ENCODE data around the gene TMEM62. TPM values are rescaled to one million over a fixed set of nuclear protein-coding genes. Genes with fewer than 3 reads are reported as not detected.

TMEM62 gene
- total RNA-seq, 6 experiments from 2014 or later: 7.6 to 17.1 (median 9.6) TPM

DNA sequence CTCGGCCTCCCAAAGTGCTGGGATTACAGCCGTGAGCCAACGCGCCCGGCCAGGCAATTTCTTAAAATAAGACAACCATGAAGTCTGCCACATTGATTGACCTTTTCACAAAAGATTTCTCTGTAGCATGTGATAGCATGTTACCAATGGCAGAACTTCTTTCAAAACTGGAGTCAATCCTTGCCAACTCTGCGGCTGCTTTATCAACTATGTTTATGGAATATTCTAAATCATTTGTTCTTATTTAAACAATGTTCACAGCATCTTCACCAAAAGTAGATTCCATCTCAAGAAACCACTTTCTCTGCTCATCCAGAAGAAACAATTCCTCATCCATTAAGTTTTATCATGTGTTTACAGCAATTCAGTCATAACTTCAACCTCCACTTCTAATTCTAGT is 37.0 kb upstream of the TMEM62 start:
- ATAC-seq (no peak), DNase-seq (no peak)
- WGBS (ENCODE audit: insufficient coverage, low coverage, low lambda C conversion rate, missing lambda C conversion rate): 93% methylated on average over 5 of the region's 6 CpGs
- no peak overlapping the region for H3K4me3 ChIP-seq
- H3K27me3 ChIP-seq: no peaks in the 10 kb centered on the region
- H3K4me1 ChIP-seq: no peaks in the 10 kb centered on the region
- intact Hi-C loops (cut with DNase I): no loop called here
- TF ChIP-seq POLR2A (IDR thresholded peaks at IDR 0.05): no peak
- TF ChIP-seq, protein P1, sequence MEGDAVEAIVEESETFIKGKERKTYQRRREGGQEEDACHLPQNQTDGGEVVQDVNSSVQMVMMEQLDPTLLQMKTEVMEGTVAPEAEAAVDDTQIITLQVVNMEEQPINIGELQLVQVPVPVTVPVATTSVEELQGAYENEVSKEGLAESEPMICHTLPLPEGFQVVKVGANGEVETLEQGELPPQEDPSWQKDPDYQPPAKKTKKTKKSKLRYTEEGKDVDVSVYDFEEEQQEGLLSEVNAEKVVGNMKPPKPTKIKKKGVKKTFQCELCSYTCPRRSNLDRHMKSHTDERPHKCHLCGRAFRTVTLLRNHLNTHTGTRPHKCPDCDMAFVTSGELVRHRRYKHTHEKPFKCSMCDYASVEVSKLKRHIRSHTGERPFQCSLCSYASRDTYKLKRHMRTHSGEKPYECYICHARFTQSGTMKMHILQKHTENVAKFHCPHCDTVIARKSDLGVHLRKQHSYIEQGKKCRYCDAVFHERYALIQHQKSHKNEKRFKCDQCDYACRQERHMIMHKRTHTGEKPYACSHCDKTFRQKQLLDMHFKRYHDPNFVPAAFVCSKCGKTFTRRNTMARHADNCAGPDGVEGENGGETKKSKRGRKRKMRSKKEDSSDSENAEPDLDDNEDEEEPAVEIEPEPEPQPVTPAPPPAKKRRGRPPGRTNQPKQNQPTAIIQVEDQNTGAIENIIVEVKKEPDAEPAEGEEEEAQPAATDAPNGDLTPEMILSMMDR (IDR thresholded peaks at IDR 0.05): no peak
- no peaks in the 10 kb centered on the region for H3K36me3 ChIP-seq
- H3K27ac ChIP-seq: no peak overlapping the region
- no peaks in the 10 kb centered on the region for H3K9me3 ChIP-seq

GRCh38 chr15:43099105-43099845 is 34.1 kb upstream of the TMEM62 start:
- Histone ChIP-seq H3K27ac (no peak overlapping the region), H3K4me1 (no peaks in the 10 kb centered on the region), H3K27me3 (no peaks in the 10 kb centered on the region), H3K9me3 (no peaks in the 10 kb centered on the region), H3K4me3 (no peak overlapping the region), H3K36me3 (no peaks in the 10 kb centered on the region)
- 96% methylated on average over 10 of the region's 10 CpGs for WGBS (ENCODE audit: insufficient coverage, low coverage, low lambda C conversion rate, missing lambda C conversion rate)
- ATAC-seq: no peak
- intact Hi-C loops (cut with DNase I): no loop called here
- TF ChIP-seq, protein P1 (IDR thresholded peaks at IDR 0.05): no peak
- no peak for TF ChIP-seq POLR2A (IDR thresholded peaks at IDR 0.05)
- no peak for DNase-seq

GRCh38 chr15:43100971-43101370 is 32.4 kb upstream of the TMEM62 start:
- TF ChIP-seq POLR2A (IDR thresholded peaks at IDR 0.05): no peak
- TF ChIP-seq, protein P1 (IDR thresholded peaks at IDR 0.05): no peak
- H3K9me3 ChIP-seq: no peaks in the 10 kb centered on the region
- peaks cover 0 to 4% (median 0%) of the 10 kb centered on the region in 4 donors for H3K4me1 ChIP-seq
- ATAC-seq: no peak
- no peak for DNase-seq
- H3K27ac ChIP-seq: no peak overlapping the region
- H3K4me3 ChIP-seq: no peak overlapping the region
- H3K27me3 ChIP-seq: no peaks in the 10 kb centered on the region
- intact Hi-C loops (cut with DNase I): no loop called here
- H3K36me3 ChIP-seq: no peaks in the 10 kb centered on the region

GRCh38 chr15:43102187-43102586 is 31.2 kb upstream of the TMEM62 start:
- ATAC-seq (no peak), DNase-seq (no peak)
- H3K9me3 ChIP-seq: no peaks in the 10 kb centered on the region
- peaks cover 0 to 6% (median 2%) of the 10 kb centered on the region in 4 donors for H3K4me1 ChIP-seq
- TF ChIP-seq, protein P1 (IDR thresholded peaks at IDR 0.05): no peak
- no peak for TF ChIP-seq POLR2A (IDR thresholded peaks at IDR 0.05)
- no peak overlapping the region for H3K27ac ChIP-seq
- H3K27me3 ChIP-seq: no peaks in the 10 kb centered on the region
- no peaks in the 10 kb centered on the region for H3K36me3 ChIP-seq
- no peak overlapping the region for H3K4me3 ChIP-seq
- 100% methylated on average over 1 of the region's 1 CpG for WGBS (ENCODE audit: insufficient coverage, low coverage, low lambda C conversion rate, missing lambda C conversion rate)
- intact Hi-C loops (cut with DNase I): no loop called here

Measured in right lobe of liver (tissue), 6 donors.